Measurements from ENCODE around the gene KIF6. TPM values are rescaled to one million over a fixed set of nuclear protein-coding genes. Genes with fewer than 3 reads are reported as not detected.
A peak's percentile ranks its signal among the peaks of the same experiment; 100 is the strongest.

The KIF6 gene
- total RNA-seq, 4 donors from 2014 or later, result 0.47 to 2.3 (median 0.97) TPM

GRCh38 chr6:39599341-39599740, 125.9 kb downstream of the KIF6 start:
- TF ChIP-seq POLR2A (IDR thresholded peaks at IDR 0.05) (no peak), POLR2AphosphoS5 (IDR thresholded peaks at IDR 0.05) (no peak), EP300 (IDR thresholded peaks at IDR 0.05) (no peak), CTCF (IDR thresholded peaks at IDR 0.05) (no peak)
- peaks cover 3 to 38% (median 12%) of the 10 kb centered on the region in 3 donors for H3K4me1 ChIP-seq
- peaks cover 0 to 6% (median 0%) of the 10 kb centered on the region in 3 donors for H3K9me3 ChIP-seq
- no peak overlapping the region for H3K4me3 ChIP-seq
- H3K27ac ChIP-seq, result peak overlapping the region; percentile 56 to 79 (median 74)
- no peaks in the 10 kb centered on the region for H3K27me3 ChIP-seq
- H3K36me3 ChIP-seq, result no peaks in the 10 kb centered on the region
- no peak for ATAC-seq
- WGBS, 2 donors (ENCODE audit: low coverage in 1 of 2), result 63 to 83% methylated on average over 2 of the region's 2 CpGs

GRCh38 chr6:39594285-39594684, 130.9 kb downstream of the KIF6 start:
- Histone ChIP-seq H3K9me3 (no peaks in the 10 kb centered on the region), H3K36me3 (no peaks in the 10 kb centered on the region), H3K27ac (peak overlapping the region in 1 of 4 donors; percentile 8), H3K27me3 (no peaks in the 10 kb centered on the region), H3K4me3 (no peak overlapping the region), H3K4me1 (peaks cover under 1 to 17% (median 2%) of the 10 kb centered on the region in 3 donors)
- no peak for TF ChIP-seq EP300 (IDR thresholded peaks at IDR 0.05)
- no peak for TF ChIP-seq POLR2A (IDR thresholded peaks at IDR 0.05)
- TF ChIP-seq CTCF (IDR thresholded peaks at IDR 0.05), result no peak
- no peak for TF ChIP-seq POLR2AphosphoS5 (IDR thresholded peaks at IDR 0.05)
- no peak for ATAC-seq
- 39 to 63% methylated on average over 2 of the region's 2 CpGs for WGBS, 2 donors (ENCODE audit: low coverage in 1 of 2)

- H3K27me3 ChIP-seq, result no peaks in the 10 kb centered on the region
- no peak for ATAC-seq
- H3K27ac ChIP-seq, result peak overlapping the region in 1 of 4 donors; percentile 8
- no peak overlapping the region for H3K4me3 ChIP-seq
- H3K9me3 ChIP-seq, result no peaks in the 10 kb centered on the region
- peaks cover 0 to 16% (median 2%) of the 10 kb centered on the region in 3 donors for H3K4me1 ChIP-seq
- 95% methylated on average over 2 of the region's 2 CpGs; no CpG with 5 or more reads in 1 of the 2 donors for WGBS, 2 donors (ENCODE audit: low coverage in 1 of 2)
- no peaks in the 10 kb centered on the region for H3K36me3 ChIP-seq
- TF ChIP-seq EP300 (IDR thresholded peaks at IDR 0.05) (no peak), POLR2AphosphoS5 (IDR thresholded peaks at IDR 0.05) (no peak), POLR2A (IDR thresholded peaks at IDR 0.05) (no peak), CTCF (IDR thresholded peaks at IDR 0.05) (no peak)
Measured at GRCh38 chr6:39593646-39594045, 131.6 kb downstream of the KIF6 start.

- no peaks in the 10 kb centered on the region for H3K36me3 ChIP-seq
- H3K27me3 ChIP-seq, result no peaks in the 10 kb centered on the region
- no peak overlapping the region for H3K4me3 ChIP-seq
- H3K9me3 ChIP-seq, result no peaks in the 10 kb centered on the region
- H3K27ac ChIP-seq, result no peak overlapping the region
- no peak for ATAC-seq
- TF ChIP-seq EP300 (IDR thresholded peaks at IDR 0.05) (no peak), POLR2AphosphoS5 (IDR thresholded peaks at IDR 0.05) (no peak), CTCF (IDR thresholded peaks at IDR 0.05) (no peak), POLR2A (IDR thresholded peaks at IDR 0.05) (no peak)
- 91 to 100% methylated on average over 5 of the region's 5 CpGs for WGBS, 2 donors (ENCODE audit: low coverage in 1 of 2)
- H3K4me1 ChIP-seq, result peaks cover 0 to 16% (median 2%) of the 10 kb centered on the region in 3 donors
Measured at GRCh38 chr6:39590871-39591393, 134.3 kb downstream of the KIF6 start.

- Histone ChIP-seq H3K36me3 (no peaks in the 10 kb centered on the region), H3K4me1 (no peaks in the 10 kb centered on the region), H3K27ac (no peak overlapping the region), H3K4me3 (no peak overlapping the region), H3K27me3 (no peaks in the 10 kb centered on the region), H3K9me3 (no peaks in the 10 kb centered on the region)
- WGBS, 2 donors (ENCODE audit: low coverage in 1 of 2), result 83 to 92% methylated on average over 2 of the region's 4 CpGs
- ATAC-seq, result no peak
- TF ChIP-seq POLR2A (IDR thresholded peaks at IDR 0.05) (no peak), POLR2AphosphoS5 (IDR thresholded peaks at IDR 0.05) (no peak), CTCF (IDR thresholded peaks at IDR 0.05) (no peak), EP300 (IDR thresholded peaks at IDR 0.05) (no peak)
Measured at GRCh38 chr6:39587080-39587479, 138.1 kb downstream of the KIF6 start.

Data from gastroesophageal sphincter (tissue), 4 donors.